Vagina (tissue), 2 donors: ENCODE data around the gene CREB5.

Experiments
- CTCF ChIP-seq, 3 experiments: fragments of 450-650 bp in 2 of 3; fragments of 200-600 bp in 1 of 3; sonication (generic) in 1 of 3; IDR thresholded peaks; one replicate each; pipeline ENCODE4 v1.5.1; 2017 to 2019; ENCODE audit warnings: antibody characterized with exemption in 3 of 3, mild to moderate bottlenecking in 2 of 3, moderate library complexity in 2 of 3
- POLR2A ChIP-seq, 2 donors: fragments of 450-650 bp; IDR thresholded peaks; one replicate each; pipeline ENCODE4 v1.6.1; 2017; ENCODE audit warnings: antibody characterized with exemption in 2 of 2, mild to moderate bottlenecking in 2 of 2, moderate library complexity in 2 of 2
- POLR2AphosphoS5 ChIP-seq, 2 donors: sonication (generic); formaldehyde crosslinking; IDR thresholded peaks; one replicate each; pipeline ENCODE4 v1.9.0; 2017; ENCODE audit warnings: antibody characterized with exemption in 2 of 2, mild to moderate bottlenecking in 2 of 2, low read depth in 1 of 2; ENCODE audit not compliant: insufficient read depth in 1 of 2

GRCh38 chr7:28608237-28608656 lies 195.9 kb downstream of the CREB5 start:
- TF ChIP-seq POLR2AphosphoS5 (IDR thresholded peaks at IDR 0.05; ENCODE audit: insufficient read depth in 1 of 2, low read depth in 1 of 2): no peak
- TF ChIP-seq CTCF (IDR thresholded peaks at IDR 0.05): no peak
- no peak for TF ChIP-seq POLR2A (IDR thresholded peaks at IDR 0.05)
